NCI-H1436 (cell line): ENCODE data around the gene FLVCR1.
"Not testable (repeated sequence)": the region's sequence is repeated elsewhere in the genome, so short reads cannot be mapped to it uniquely, and the experiment has no call there.

Experiments
- DNase-seq: peaks from one replicate; lab custom pipeline; 2025; lab: John Stamatoyannopoulos, UW

The FLVCR1 gene

DNA sequence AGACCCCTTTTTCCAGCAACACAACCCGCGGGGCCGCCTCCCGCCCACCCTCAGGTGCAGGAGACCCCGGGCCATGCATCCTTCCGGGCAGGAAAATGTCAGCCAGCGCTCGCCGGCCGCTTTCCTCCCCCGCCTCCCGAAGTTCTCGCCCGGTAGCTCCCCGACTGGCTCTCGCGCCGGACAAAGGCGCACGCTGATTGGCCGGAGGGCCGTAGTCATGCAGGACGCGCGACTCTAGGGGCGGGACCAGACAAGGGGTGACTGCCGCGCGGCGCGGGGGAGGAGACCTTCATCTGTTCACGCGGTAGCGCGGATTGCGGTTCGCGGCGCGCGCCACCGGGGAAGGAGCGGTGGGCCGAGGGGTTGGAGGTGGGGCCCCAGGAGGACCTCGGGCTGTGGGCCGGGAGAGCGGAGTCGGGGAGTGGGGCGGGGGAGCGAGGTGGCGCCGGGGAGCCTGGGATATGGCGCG, at the start of gene FLVCR1:
Gene FLVCR1, plus strand, starts transcription at position 284 of the 469 bp plus-strand sequence. Its CDS starts 178 bp downstream, at position 462.
- DNase-seq, result peak; percentile 97

DNA sequence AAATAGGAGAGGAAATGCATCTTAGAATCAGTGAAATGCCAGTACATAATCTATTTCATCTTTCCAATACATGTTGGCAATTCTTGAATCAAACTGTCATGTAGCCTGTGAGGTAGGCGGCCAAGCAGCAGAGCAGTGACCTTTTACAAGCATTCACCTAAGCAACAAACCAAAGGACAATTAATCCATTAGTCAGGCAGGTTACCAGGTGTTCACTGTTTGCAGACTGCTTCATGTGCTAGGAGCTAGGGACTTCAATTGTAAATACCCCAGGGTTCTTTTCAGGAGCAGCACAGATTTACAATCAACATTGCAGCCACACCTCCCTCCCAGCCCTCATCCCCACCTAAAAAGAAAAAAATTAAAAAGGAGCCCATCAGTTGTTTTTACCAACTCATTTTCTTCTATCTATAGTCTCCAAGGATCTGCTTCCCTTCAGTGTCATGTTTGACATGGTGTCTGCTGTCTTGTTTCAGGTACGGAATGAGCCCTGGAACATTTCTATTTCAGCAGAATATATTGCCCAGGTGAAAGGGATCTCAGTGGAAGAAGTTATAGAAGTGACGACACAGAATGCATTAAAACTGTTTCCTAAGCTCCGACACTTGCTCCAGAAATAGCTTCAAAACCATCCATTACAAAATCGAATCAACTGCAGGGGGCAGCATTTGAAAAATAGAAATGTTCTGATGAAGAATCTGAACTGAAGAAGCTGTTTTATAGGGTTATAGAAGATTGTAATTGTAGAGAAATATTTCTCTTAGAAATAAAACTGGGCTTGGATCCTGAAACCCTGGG, 43.3 kb upstream of the FLVCR1 start:
- no peak for DNase-seq

DNA sequence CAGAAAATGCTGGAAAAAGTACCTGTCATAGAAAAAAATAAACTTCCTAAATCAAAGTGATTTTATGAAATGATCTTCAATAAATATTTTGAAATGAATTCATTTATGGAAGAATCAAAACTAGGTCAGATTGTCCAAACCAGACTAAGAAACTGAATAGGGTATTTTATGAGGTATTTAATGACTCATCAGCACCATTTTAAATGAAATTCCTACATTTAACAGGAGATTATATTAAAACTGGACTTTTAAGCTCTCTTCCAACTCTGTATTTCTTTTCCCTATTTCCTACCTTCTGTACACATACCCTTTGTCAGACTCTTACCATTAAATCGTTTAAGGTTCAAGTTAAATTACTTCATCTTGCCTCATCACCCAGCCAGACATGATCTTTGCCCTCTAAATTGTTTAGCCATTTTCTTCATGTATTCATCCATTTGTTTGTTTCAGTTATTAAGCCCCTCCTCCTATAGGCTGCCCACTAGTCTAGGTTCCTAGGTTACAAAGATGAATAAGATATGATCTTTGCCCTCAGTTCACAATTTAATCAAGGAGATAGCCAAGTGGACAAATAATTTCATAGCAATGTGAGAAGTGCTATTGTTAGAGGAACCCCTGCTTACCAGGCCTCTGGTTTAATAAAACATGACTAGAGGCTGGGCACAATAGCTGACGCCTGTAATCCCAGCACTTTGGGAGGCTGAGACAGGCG, 41.4 kb upstream of the FLVCR1 start:
- no peak for DNase-seq

DNA sequence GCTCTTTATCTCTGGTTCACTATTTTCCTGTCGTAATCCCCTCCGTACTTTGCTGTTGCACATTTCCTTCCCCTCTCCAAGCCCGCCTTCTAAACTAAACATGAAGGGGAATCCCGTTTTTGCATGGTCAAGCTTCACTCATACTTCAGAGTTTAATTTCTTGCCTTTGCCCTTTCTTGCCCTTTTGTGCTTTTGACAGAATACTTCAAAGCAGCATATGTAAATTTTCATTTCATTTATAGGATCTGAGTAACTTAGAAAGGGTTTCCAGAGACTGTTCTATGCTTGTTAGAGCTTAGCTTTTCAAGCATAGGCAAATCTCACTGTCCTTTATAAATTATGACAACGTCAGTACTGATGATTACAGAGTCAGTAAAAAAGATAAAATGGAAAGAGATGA, 38.3 kb upstream of the FLVCR1 start:
- DNase-seq, result no peak

DNA sequence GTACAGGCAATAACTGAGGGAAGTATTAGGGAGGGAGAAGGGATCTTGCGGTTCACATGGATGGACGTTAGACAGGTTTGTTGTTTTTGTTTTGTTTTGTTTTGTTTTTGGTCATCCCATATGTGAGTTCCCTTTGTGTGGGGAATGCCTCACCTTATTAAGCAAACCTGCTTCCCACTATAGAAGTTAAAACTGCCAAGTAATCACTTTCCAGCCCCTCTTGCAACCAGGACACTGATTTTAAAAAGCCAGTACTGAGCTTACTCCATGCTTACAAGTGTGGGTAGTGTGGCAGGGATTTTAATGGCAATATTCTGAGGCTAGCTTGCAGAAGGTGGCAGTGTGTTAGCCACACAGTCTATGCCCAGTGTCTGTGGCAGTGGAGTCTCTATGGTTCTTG, 37.1 kb upstream of the FLVCR1 start:
- no peak for DNase-seq

DNA sequence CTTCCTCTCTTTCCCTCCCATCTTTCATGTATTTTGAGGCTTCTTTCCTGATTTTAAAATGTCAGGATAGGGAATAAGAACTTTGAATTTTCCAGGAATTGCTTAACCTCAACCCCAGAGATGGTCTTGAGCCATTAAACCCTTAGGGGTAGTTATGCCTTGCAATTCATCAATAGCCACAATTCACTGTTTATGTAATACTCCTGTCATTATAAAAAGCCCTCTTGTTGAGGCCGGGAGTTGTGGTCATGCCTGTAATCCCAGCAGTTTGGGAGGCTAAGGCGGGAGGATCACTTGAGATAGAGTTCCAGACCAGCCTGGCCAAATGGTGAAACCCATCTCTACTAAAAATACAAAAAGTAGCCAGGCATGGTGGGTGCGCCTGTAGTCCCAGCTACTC, 35.1 kb upstream of the FLVCR1 start:
- DNase-seq, result no peak

DNA sequence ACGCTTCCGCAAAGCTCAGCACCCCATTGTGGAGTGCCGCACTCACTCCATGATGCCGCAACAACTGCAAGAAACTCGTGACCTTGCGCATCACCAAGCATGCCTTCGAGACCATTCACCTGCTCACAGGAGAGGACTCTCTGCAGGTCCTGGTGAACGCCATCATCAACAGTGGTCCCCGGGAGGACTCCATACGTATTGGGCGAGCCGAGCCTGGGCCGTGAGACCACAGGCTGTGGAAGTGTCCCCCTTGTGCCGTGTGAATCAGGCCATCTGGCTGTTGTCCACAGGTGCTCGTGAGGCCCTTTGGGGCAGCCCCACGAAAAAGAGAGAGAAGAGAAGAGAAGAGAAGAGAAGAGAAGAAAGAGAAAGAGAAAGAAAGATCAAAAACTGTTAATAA, 33.9 kb upstream of the FLVCR1 start:
- DNase-seq, result no peak

DNA sequence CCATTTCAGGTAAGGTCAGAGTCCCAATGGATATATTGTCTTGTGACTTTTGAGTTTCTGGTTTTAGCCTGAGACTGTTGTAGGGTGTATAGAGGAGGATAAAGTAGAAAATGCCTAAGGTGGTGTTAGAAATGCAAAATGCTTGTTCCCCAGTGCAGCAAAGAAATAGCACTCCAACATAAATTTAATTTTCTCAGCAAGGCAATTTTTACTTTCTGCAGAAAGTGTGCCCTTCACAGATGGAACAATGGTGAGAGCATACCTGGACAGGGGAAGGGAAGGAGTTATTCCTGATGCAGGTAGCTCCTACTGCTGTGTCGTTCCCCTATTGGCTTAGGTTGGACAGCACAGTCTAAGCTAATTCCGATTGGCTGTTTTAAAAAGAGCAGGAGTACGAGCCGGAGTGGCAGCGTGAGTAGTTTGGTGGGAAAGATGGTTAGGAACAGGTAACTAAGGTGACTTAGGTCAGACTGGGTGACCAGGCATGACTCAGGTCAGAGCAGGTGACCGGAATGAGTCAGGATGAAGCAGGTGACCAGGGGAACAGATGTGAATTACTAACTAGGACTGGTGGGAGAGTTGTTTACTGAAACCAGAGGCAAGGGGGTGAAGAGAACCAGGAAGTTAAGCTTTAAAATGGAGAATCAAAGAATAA, 32.1 kb upstream of the FLVCR1 start:
- DNase-seq, result no peak

DNA sequence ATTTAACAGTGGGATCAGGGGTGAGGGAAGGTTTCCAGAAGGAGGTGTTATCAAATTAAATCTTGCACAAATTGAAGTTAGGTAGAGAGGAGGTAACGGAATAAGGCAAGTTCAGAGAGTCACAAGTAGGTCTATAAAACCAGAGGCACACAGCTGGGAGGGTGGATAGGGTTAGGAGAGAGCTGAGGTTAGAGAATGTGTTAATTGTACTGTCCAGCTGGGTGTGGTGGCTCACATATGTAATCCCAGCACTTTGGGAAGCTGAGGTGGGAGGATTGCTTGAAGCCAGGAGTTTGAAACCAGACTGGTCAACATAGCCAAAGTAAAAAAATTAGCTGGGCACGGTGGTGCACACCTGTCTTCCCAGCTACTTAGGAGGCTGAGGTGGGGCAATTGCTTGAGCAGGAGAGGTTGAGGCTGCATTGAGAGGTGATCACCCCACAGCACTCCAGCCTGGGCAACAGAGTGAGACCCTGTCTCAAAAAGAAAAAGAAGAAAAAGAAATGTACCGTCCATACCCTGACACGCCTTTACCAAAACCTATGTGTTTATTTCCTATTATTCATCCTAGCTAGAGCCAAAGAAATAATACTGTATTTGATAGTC, 30.8 kb upstream of the FLVCR1 start:
- no peak for DNase-seq

DNA sequence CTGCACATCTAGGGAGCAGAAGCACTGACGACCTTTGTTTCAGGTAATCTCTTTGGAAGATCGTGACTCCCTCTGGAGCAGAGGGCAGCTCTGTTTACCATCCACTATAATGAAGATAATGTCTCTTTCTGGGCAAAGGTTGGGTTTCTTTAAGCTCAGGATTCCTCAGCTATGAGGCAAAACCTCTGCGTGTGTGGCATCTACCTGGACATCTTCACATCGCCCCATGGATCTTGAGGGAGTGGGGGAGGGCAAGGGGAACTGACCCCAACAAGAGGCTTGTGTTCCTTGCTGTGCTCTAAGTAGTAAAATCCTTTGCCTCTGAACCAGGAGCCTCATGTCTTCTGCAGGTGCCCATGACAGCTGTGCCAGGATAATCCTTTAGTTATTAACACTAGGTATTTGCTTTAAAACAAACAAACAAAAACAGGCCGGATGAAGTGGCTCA, 30.2 kb upstream of the FLVCR1 start:
- DNase-seq, result no peak

DNA sequence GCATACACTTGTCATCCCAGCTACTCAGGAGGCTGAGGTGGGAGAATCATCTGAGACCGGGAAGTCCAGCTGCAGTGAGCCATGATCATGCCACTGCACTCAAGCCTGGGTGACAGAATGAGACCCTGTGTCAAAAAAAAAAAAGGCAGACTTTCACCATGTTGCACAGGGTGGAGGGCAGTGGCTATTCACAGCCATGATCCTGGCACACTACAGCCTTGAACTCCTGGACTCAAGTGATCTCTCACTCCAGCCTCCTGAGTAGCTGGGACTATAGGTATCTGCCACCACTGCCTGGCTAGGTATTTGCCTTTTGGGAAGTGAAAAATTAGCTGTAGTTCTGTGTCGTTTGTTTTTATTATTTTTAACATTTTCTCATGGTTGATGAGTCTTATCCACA, 29.7 kb upstream of the FLVCR1 start:
- no peak for DNase-seq

DNA sequence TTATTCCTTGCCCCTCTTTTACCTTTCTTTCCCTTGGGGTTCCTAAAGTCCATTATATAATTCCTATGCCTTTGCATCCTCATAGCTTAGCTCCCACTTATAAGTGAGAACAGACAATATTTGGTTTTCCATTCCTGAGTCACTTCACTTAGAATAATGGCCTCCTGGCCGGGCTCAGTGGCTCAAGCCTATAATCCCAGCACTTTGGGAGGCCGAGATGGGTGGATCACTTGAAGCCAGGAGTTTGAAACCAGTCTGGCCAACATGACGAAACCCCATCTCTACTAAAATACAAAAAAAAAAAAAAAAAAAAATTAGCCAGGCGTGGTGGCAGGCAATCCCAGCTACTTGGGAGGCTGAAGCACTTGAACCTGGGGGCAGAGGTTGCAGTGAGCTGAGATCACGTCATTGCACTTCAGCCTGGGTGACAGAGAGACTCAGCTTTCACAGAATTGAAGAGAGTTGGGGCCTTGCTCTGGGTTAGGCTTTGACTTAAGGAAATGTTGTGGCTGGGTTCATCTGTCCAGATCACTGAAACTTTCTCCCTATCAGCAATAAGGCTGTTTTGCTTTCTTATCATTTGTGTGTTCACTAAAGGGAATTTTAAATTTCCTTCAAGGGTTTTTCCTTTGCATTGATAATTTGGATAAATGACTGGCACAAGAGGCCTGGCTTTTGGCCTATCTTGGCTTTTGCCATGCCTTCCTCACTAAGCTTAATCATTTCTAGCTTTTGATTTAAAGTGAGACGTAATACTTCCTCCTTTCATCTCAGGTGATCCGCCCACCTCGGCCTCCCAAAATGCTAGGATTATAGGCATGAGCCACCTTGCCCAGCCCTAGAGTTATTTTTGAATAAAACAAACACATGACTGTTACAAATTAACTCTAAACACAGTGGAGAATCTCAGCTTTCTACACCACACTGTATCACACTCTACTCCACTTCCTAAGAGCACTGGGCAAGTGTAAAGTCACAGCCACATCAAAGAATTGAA, 24.6 kb upstream of the FLVCR1 start:
- not testable (repeated sequence) for DNase-seq

DNA sequence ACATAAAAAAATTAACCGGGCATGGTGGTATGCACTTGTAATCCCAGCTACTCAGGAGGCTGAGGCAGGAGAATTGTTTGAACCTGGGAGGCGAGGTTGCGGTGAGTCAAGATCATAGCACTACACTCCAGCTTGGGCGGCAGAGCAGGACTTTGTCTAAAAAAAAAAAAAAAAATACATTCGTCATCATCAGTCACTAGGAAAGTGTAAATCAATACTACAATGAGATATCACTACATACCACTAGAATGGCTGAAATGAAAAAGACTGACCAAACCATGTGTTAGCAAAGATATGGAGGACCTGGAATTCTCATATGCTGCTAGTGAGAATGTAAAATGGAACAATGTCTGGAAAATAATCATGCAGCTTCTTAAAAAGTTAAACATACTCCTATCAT, 19.9 kb upstream of the FLVCR1 start:
- no peak for DNase-seq

DNA sequence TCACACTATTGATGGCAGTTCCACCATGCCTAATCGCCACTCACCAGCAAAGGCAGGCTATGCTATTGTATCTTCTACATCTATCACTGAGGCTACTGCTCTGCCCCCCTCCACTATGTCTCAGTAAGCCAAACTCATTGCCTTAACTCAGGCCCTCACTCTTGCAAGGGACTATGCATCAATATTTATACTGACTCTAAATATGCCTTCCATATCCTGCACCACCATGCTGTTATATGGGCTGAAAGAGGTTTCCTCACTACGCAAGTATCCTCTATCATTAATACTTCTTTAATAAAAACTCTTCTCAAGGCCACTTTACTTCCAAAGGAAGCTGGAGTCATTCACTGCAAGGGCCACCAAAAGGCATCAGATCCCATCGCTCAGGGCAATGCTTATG, 13.6 kb upstream of the FLVCR1 start:
- not testable (repeated sequence) for DNase-seq

DNA sequence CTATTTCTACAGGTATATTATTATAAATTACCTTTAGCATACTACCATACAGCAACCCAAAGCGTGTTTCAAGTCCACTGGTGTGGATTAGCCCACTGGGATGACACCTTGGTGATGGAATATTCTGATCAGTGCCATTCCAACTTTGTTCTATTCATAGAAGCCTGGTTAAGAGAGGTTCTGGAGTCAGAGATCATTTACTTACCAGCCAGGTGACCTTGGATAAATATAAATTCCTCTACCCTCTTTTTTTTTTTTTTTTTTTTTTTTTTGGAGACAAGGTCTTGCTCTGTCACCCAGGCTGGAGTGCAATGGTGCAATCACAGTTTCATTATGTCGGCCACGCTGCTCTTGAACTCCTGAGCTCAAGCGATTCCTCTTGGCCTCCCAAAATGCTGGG, 10.5 kb upstream of the FLVCR1 start, which contains the start of gene SPATA45:
Gene SPATA45, minus strand, starts transcription at position 101 of the 400 bp plus-strand sequence. CDS start 11,500 bp downstream, outside the sequence.
- no peak for DNase-seq

DNA sequence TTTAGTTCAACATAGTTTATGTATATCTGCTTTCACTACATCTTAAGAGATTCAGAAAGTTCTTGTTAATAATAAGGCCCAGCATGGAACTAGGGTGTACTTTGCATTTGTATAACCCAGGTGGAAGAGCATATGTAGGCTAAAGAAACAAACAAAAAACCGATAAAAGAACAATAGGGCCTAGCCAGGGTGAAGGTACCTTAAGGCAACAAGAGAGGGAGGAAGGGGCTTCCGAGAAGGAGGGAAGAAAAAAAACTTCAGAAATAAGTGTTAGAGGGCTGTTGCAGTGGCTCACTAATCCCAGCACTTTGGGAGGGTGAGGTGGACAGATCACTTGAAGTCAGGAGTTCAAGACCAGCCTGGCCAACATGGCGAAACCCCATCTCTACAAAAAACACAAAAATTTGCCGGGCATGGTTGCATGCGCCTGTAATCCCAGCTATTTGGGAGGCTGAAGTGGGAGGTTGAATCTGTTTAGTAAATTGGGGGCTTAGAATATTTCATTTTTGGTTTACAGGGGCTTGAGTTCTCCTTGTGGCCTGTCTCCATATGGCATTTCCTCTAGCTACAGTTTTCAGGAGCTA, 5.9 kb upstream of the FLVCR1 start:
- DNase-seq, result no peak

DNA sequence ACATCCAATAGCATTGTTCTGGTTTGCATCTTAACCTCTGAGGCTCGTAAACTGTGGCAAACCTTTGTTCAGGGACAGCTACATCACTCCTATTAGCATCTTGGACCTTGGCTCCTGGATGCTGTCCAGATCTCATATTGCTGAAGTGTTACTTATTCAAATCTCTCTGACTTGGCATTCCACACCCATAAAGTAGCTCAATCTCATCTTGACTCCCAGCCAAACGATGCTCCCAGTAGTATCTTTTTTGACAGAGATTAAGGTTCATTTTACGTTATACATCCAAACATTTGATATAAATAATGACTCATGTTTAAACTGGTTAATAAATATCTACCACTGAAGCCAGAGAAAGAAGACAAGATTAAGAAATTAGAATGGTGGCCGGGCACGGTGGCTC, 4.4 kb upstream of the FLVCR1 start:
- no peak for DNase-seq

DNA sequence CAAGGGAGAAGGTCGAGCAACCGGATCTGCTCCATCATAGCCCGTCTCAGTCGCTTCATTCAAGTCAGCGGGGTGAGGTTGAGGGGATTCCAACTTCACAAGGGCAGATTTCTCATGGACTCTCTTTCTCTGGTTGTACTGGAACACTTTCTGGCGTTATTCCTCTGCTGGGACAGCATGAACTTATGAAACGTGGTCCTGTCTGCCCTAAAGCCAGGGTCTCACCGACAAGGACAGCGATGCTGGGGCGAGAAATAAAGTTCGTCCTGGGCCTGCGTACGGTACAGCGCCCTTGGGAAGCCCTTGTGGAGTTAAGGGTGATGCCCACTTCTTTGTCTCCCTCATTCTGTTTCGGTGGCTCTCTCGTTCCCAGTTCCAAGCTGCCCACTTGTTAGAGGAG, 1.3 kb upstream of the FLVCR1 start:
- DNase-seq, result no peak

DNA sequence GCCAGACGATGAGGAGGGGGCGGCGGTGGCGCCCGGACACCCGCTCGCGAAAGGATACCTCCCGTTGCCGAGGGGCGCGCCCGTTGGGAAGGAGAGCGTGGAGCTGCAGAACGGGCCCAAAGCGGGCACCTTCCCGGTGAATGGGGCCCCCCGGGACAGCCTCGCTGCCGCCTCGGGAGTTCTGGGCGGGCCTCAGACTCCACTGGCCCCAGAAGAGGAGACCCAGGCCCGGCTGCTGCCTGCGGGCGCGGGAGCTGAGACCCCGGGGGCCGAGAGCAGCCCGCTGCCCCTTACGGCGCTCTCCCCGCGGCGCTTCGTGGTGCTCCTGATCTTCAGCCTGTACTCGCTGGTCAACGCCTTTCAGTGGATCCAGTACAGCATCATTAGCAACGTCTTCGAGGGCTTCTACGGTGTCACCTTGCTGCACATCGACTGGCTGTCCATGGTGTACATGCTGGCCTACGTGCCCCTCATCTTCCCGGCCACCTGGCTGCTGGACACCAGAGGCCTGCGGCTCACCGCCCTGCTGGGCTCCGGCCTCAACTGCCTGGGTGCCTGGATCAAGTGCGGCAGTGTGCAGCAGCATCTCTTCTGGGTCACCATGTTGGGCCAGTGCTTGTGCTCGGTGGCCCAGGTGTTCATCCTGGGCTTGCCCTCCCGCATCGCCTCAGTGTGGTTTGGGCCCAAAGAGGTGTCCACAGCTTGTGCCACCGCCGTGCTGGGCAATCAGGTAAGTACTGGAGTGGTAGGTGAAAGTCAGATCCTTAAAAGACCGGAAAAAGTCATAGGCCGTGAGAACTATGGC, 588 bp downstream of the FLVCR1 start:
- DNase-seq, result no peak
